GM21825 (cell line): Measurements from ENCODE around the gene CHID1.

ENCODE experiments used
- ATAC-seq: cut with Tn5 transposase; IDR thresholded peaks from one replicate; pipeline ENCODE4 v1.9.1; 2021; ENCODE audit warnings: mild to moderate bottlenecking, moderate library complexity; ENCODE audit not compliant: unreplicated experiment

The CHID1 gene

GRCh38 chr11:826227-826621 lies 84.4 kb downstream of the CHID1 start:
- ATAC-seq: no peak

GRCh38 chr11:825366-826226 lies 85.0 kb downstream of the CHID1 start:
- ATAC-seq: no peak

GRCh38 chr11:824942-825341 lies 85.7 kb downstream of the CHID1 start:
- no peak for ATAC-seq

DNA sequence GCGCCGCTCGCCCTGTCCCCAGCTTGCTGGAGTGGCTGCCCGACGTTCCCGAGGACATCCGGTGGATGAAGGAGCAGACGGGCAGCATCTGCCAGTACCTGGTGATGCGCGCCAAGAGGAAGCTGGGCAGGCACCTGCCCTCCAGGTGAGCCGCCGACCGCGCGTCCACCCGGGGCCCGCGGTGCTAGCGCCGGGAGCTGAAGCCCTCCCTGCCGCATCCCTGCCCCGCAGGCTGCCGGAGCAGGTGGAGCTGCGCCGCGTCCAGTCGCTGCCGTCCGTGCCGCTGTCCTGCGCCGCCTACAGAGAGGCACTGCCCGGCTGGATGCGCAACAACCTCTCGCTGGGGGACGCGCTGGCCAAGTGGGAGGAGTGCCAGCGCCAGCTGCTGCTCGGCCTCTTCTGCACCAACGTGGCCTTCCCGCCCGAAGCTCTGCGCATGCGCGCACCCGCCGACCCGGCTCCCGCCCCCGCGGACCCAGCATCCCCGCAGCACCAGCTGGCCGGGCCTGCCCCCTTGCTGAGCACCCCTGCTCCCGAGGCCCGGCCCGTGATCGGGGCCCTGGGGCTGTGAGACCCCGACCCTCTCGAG lies 86.2 kb downstream of the CHID1 start:
- ATAC-seq: no peak

DNA sequence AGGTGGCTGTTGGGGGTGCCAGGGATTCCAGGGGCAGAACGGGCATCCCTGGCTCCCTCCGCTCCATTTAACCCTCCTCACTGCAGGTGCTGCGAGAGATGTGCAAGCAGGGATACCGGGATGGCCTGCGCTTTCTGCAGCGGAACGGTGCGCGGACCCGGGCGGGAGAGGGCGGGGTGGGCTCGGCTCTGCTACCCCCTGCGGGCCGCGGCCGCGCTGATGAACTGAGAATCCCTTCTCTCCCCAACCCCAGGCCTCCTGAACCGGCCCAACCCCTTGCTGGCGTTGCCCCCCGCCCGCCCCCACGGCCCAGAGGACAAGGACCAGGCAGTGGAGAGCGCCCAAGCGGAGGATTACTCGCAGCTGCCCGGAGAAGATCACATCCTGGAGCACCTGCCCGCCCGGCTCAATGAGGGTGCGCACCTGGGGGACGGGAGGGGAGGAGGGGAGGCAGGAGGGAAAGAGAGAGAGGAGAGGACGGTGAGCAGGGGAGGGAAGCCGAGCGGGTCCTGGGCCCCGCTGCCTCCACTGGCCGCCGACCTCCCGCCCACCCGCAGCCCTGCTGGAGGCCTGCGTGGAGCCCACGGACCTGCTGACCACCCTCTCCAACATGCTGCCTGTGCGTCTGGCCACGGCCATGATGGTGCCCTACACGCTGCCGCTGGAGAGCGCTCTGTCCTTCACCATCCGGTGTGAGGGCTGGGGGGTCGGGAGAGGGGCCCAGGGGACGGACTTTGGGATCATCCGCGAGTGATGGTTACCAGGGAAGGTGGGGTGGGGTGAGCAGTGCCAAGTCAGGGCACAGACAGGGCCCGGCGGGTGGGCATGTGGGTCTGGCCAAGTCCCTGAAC lies 86.9 kb downstream of the CHID1 start:
- no peak for ATAC-seq

DNA sequence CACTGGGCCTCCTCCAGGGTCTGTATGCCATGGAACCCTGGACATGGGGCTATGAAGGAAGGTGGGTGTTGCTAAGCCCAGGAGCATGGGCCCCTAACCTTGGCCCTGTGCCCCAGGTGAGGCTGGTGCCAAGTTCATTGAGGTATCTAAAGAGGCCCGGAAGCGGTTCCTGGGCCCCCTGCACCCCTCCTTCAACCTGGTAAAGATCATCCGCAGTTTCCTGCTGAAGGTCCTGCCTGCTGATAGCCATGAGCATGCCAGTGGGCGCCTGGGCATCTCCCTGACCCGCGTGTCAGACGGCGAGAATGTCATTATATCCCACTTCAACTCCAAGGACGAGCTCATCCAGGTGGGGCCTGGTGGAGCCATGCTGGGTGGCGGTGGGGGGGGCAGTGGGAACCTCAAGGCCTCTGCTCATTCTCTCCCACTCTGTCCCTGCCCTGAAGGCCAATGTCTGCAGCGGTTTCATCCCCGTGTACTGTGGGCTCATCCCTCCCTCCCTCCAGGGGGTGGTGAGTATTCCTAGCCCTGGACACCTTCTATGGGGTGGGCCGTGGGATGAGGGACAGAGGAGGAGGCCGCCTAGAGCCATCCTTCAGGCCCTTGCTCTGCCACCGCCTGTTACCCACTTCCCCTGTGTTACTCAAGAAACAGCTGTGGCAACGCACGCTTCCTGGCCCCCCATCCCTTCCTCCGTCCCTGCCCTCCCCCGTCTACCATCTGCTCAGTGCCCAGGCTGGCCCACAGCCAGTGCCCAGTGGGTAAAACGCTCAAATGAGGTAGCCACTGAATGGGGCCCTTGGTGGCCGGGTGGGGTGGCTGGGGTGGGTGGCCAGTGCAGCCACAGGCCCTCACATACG lies 88.9 kb downstream of the CHID1 start:
- ATAC-seq: no peak

- no peak for ATAC-seq
Measured at GRCh38 chr11:820655-821511, 89.7 kb downstream of the CHID1 start.

GRCh38 chr11:819943-820649 lies 90.5 kb downstream of the CHID1 start:
- ATAC-seq: peak; percentile 51

- ATAC-seq: peak; percentile 65
Measured at GRCh38 chr11:819129-819931, 91.3 kb downstream of the CHID1 start.

- ATAC-seq: no peak
Measured at GRCh38 chr11:818396-819128, 92.0 kb downstream of the CHID1 start, which contains the start of gene PNPLA2. Gene PNPLA2 (plus strand): TSS chr11:818914. CDS start chr11:819719, 805 bp downstream.
